CD14-positive monocyte (primary cell): ENCODE data around the gene HPGDS. TPM values are rescaled to one million over a fixed set of nuclear protein-coding genes. Genes with fewer than 3 reads are reported as not detected.

ENCODE experiments used
- DNase-seq, 3 donors: peaks; one replicate each; pipeline ENCODE4 v3.0.0-alpha.2; 2011 to 2022
- H2AFZ ChIP-seq: 2 replicates; pipeline ENCODE4 v1.6.0; 2012; ENCODE audit warnings: mild to moderate bottlenecking, low read depth, low read length, inconsistent platforms; ENCODE audit not compliant: insufficient read depth, poor library complexity, severe bottlenecking
- H3K27ac ChIP-seq, 2 donors: 1 replicate in 1 of 2; 2 replicates in 1 of 2; pipeline ENCODE4 v1.5.1; 2012 to 2013; ENCODE audit warnings: low read length in 2 of 2, control low read depth in 1 of 2, inconsistent platforms in 1 of 2, low read depth in 1 of 2, mild to moderate bottlenecking in 1 of 2
- H3K27me3 ChIP-seq, 2 donors: one replicate each; pipeline versions ENCODE4 v1.6.0 to v1.6.1; 2011 to 2013; ENCODE audit warnings: low read length in 2 of 2; ENCODE audit not compliant: control insufficient read depth in 2 of 2, insufficient read depth in 2 of 2
- H3K36me3 ChIP-seq, 2 donors: replicated peaks in 1 of 2; 1 replicate in 1 of 2; 2 replicates in 1 of 2; pipeline versions ENCODE4 v1.5.1 to v1.6.1; 2012 to 2013; ENCODE audit warnings: low read length in 2 of 2, control low read depth in 1 of 2, inconsistent platforms in 1 of 2, mild to moderate bottlenecking in 1 of 2; ENCODE audit not compliant: insufficient read depth in 2 of 2, control insufficient read depth in 1 of 2
- H3K4me1 ChIP-seq, 2 donors: 1 replicate in 1 of 2; 2 replicates in 1 of 2; pipeline versions ENCODE4 v1.5.1 to v1.6.1; 2012 to 2013; ENCODE audit warnings: low read length in 2 of 2, control low read depth in 1 of 2, inconsistent platforms in 1 of 2, mild to moderate bottlenecking in 1 of 2, moderate library complexity in 1 of 2; ENCODE audit not compliant: insufficient read depth in 2 of 2, control insufficient read depth in 1 of 2
- H3K4me2 ChIP-seq: replicated peaks from 2 replicates; pipeline ENCODE3; 2012; ENCODE audit warnings: low read length, moderate library complexity, mild to moderate bottlenecking; ENCODE audit not compliant: poor library complexity, severe bottlenecking; ENCODE audit errors: extremely low read depth
- H3K4me3 ChIP-seq, 3 experiments: fragments of 200-600 bp in 1 of 3; sonication (generic) in 1 of 3; replicated peaks in 1 of 3; 1 replicate in 2 of 3; 2 replicates in 1 of 3; pipeline ENCODE4 v1.5.1; 2011 to 2013; ENCODE audit warnings: low read length in 3 of 3, mild to moderate bottlenecking in 3 of 3, control low read depth in 2 of 3, low read depth in 2 of 3, inconsistent platforms in 1 of 3, moderate library complexity in 1 of 3
- H3K79me2 ChIP-seq: 2 replicates; pipeline ENCODE4 v1.6.0; 2012; ENCODE audit warnings: mild to moderate bottlenecking, control low read depth, inconsistent platforms, low read length, moderate library complexity; ENCODE audit not compliant: insufficient read depth
- H3K9ac ChIP-seq: 2 replicates; pipeline ENCODE4 v1.6.0; 2017; ENCODE audit warnings: low read length, mild to moderate bottlenecking; ENCODE audit not compliant: insufficient read depth, poor library complexity, severe bottlenecking
- H3K9me3 ChIP-seq, 2 donors: replicated peaks in 1 of 2; 1 replicate in 1 of 2; 2 replicates in 1 of 2; pipeline versions ENCODE4 v1.5.1 to v1.6.1; 2012 to 2013; ENCODE audit warnings: low read length in 2 of 2, control low read depth in 1 of 2; ENCODE audit not compliant: control insufficient read depth in 1 of 2, insufficient read depth in 1 of 2
- H4K20me1 ChIP-seq: 2 replicates; pipeline ENCODE4 v1.6.0; 2012; ENCODE audit warnings: mild to moderate bottlenecking, low read length, control low read depth, moderate library complexity; ENCODE audit not compliant: insufficient read depth
- H3K27ac Mint-ChIP-seq, 7 donors: one replicate each; pipeline ENCODE4 v1.8.0; 2020; ENCODE audit warnings: mild to moderate bottlenecking in 7 of 7, mixed read lengths in 7 of 7, moderate library complexity in 6 of 7, inconsistent platforms in 2 of 7
- H3K27me3 Mint-ChIP-seq, 3 donors: one replicate each; pipeline ENCODE4 v1.8.0; 2021 to 2022; ENCODE audit warnings: low read depth in 3 of 3, mild to moderate bottlenecking in 3 of 3, mixed read lengths in 3 of 3, moderate library complexity in 3 of 3, inconsistent platforms in 1 of 3
- H3K36me3 Mint-ChIP-seq, 2 donors: one replicate each; pipeline ENCODE4 v1.8.0; 2020; ENCODE audit warnings: mixed read lengths in 2 of 2, inconsistent platforms in 1 of 2, mild to moderate bottlenecking in 1 of 2
- H3K4me1 Mint-ChIP-seq: one replicate; pipeline ENCODE4 v1.8.0; 2020; ENCODE audit warnings: mild to moderate bottlenecking, mixed read lengths
- H3K4me3 Mint-ChIP-seq, 2 donors: one replicate each; pipeline ENCODE4 v1.8.0; 2020; ENCODE audit warnings: mild to moderate bottlenecking in 2 of 2, mixed read lengths in 2 of 2, moderate library complexity in 1 of 2
- H3K9me3 Mint-ChIP-seq, 7 donors: one replicate each; pipeline ENCODE4 v1.8.0; 2020 to 2022; ENCODE audit warnings: mixed read lengths in 7 of 7, mild to moderate bottlenecking in 6 of 7, moderate library complexity in 6 of 7, inconsistent platforms in 2 of 7
- WGBS: methylation state at CpG from one replicate; pipeline ENCODE4 v1.1.5; 2013; ENCODE audit warnings: missing lambda C conversion rate; ENCODE audit not compliant: insufficient coverage; 5-methylcytosine and 5-hydroxymethylcytosine counted together
- intact Hi-C, 2 donors: fragments of 100-400 bp; cut with micrococcal nuclease; formaldehyde crosslinking; loops; one replicate each; pipeline versions ENCODE4 v1.15.0 to v1.15.1; 2023
- polyA plus RNA-seq, 3 donors: library from polyadenylated mRNA; depleted of rRNA in 1 of 3; unstranded in 2 of 3; stranded (reverse) in 1 of 3; fragments of 300-500 nt in 2 of 3; fragments of >200 nt in 1 of 3; fragmentation: Illumina TruSeq in 2 of 3; gene quantifications; 1 replicate in 2 of 3; 2 replicates in 1 of 3; pipeline ENCODE4 v1.2.3, GENCODE V29; 2012 to 2021
- TF ChIP-seq, protein P1 (sequence below): fragments of 200-600 bp; IDR thresholded peaks from one replicate; pipeline ENCODE4 v1.8.0; 2022; ENCODE audit warnings: antibody characterized with exemption, mild to moderate bottlenecking

HPGDS gene
- polyA plus RNA-seq, 3 donors: 0.05 to 0.30 TPM; not detected in 1

DNA sequence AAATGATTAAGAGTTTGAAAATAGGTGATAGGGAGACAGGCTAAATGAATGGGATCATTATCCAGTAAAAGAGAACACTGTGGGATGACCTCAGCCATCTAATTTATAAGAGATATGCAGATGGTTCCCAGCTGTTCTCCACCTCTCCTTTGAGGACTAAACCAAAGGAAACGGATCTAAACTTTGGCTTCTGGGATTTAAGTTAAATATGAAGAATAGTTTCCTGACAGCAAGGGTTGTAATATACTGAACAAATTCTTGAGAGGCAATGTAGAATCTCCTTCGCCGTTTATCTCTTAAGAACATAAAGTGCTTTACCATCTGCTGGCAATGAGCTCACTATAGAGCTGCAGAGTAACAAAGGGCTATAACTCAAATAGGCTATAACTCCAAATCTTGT is 35.4 kb upstream of the HPGDS start:
- TF ChIP-seq, protein P1, sequence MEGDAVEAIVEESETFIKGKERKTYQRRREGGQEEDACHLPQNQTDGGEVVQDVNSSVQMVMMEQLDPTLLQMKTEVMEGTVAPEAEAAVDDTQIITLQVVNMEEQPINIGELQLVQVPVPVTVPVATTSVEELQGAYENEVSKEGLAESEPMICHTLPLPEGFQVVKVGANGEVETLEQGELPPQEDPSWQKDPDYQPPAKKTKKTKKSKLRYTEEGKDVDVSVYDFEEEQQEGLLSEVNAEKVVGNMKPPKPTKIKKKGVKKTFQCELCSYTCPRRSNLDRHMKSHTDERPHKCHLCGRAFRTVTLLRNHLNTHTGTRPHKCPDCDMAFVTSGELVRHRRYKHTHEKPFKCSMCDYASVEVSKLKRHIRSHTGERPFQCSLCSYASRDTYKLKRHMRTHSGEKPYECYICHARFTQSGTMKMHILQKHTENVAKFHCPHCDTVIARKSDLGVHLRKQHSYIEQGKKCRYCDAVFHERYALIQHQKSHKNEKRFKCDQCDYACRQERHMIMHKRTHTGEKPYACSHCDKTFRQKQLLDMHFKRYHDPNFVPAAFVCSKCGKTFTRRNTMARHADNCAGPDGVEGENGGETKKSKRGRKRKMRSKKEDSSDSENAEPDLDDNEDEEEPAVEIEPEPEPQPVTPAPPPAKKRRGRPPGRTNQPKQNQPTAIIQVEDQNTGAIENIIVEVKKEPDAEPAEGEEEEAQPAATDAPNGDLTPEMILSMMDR: no peak
- Histone ChIP-seq H3K9ac (no peak overlapping the region), H3K4me3 (no peak overlapping the region), H2AFZ (no peak overlapping the region), H4K20me1 (no peaks in the 10 kb centered on the region), H3K27ac (no peak overlapping the region), H3K36me3 (no peaks in the 10 kb centered on the region), H3K79me2 (no peaks in the 10 kb centered on the region), H3K4me1 (no peaks in the 10 kb centered on the region), H3K4me2 (no peak overlapping the region), H3K9me3 (no peaks in the 10 kb centered on the region), H3K27me3 (no peaks in the 10 kb centered on the region)
- H3K27me3 Mint-ChIP-seq: peaks cover 0 to 2% (median 0%) of the 10 kb centered on the region in 3 donors
- H3K4me1 Mint-ChIP-seq: no peaks in the 10 kb centered on the region
- no peak overlapping the region for H3K27ac Mint-ChIP-seq
- intact Hi-C loops: no loop called here
- WGBS: no CpG with 5 or more reads among the region's 3 CpGs
- DNase-seq: no peak
- H3K9me3 Mint-ChIP-seq: peaks cover 0 to 2% (median 0%) of the 10 kb centered on the region in 7 donors
- no peaks in the 10 kb centered on the region for H3K36me3 Mint-ChIP-seq
- no peak overlapping the region for H3K4me3 Mint-ChIP-seq

DNA sequence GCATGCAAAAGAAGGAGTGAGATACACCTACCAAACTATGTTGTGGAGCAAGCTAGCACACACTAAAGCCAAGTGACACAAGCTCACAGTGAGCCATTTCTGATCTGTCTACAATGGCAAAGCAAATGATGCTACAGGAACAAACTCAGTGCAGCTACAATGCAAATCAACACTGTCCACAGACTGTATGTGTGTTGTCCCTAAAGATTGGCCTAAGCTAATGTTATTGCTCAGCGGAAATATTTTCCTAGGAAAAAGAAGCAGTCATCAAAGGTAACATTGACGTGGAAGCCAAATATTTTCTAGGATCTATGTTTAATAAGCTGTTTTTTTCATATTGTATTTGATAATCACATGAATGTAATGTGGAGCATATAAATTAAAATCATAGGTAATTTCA is 34.7 kb upstream of the HPGDS start:
- H3K4me1 ChIP-seq: no peaks in the 10 kb centered on the region
- Mint-ChIP-seq H3K27ac (no peak overlapping the region), H3K4me3 (no peak overlapping the region), H3K9me3 (peaks cover 0 to 2% (median 0%) of the 10 kb centered on the region in 7 donors), H3K36me3 (no peaks in the 10 kb centered on the region), H3K4me1 (no peaks in the 10 kb centered on the region), H3K27me3 (peaks cover 0 to 2% (median 0%) of the 10 kb centered on the region in 3 donors)
- no peaks in the 10 kb centered on the region for H3K79me2 ChIP-seq
- TF ChIP-seq, protein P1: no peak
- no peak overlapping the region for H3K4me2 ChIP-seq
- no peak overlapping the region for H2AFZ ChIP-seq
- DNase-seq: no peak
- WGBS: no CpG with 5 or more reads among the region's 2 CpGs
- intact Hi-C loops: no loop called here
- no peaks in the 10 kb centered on the region for H4K20me1 ChIP-seq
- H3K9ac ChIP-seq: no peak overlapping the region
- H3K27me3 ChIP-seq: no peaks in the 10 kb centered on the region
- no peaks in the 10 kb centered on the region for H3K36me3 ChIP-seq
- no peak overlapping the region for H3K27ac ChIP-seq
- H3K4me3 ChIP-seq: no peak overlapping the region
- no peaks in the 10 kb centered on the region for H3K9me3 ChIP-seq
